Measurements from ENCODE around the gene L2HGDH. TPM values are rescaled to one million over a fixed set of nuclear protein-coding genes. Genes with fewer than 3 reads are reported as not detected.

The L2HGDH gene
- total and polyA plus RNA-seq, 9 of the 15 experiments (the other 6 are each of a cell fraction or from before 2014, with no cell fraction given), result 1.7 to 16.1 (median 10.5) TPM

DNA sequence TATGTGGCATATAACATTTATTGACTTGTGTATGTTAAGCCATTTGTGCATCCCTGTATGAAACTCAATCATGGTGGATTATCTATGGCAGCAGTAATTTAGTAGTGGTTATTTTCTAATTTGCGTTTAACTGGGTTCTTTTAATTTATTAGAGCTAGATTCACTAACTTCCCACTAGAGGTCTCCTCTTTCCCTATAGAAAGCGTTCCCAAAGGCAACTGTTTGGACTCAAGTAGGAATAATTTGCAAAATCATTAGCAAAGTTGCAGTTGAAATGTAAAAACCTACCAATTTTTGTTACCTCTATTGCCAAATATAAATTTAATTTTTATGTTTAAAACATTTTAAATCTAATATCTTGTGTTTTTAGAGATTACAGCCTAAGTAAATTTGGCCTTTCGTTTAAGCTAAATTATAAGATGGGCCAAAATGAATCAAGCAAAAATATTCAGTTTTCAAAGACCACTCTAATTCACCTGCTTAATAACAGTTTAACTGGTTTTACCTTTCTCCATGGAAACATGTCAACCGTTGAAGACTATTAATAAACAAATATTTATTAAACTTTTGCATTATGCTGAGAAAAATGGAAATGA, 6.1 kb upstream of the L2HGDH start:
- Histone ChIP-seq H3K4me1 (replicated peaks in 1 of 2; ENCODE audit: control insufficient read depth in 2 of 2, insufficient read depth in 2 of 2, low read length in 2 of 2) (peaks cover 0 to 11% of the 10 kb centered on the region in 2 experiments; a peak in 3 of 5 replicates), H3K79me2 (ENCODE audit: control insufficient read depth, insufficient read depth, low read length) (peaks cover 25% of the 10 kb centered on the region), H3K9me1 (ENCODE audit: control insufficient read depth, insufficient read depth, low read length) (no peaks in the 10 kb centered on the region), H3K27me3 (ENCODE audit: control insufficient read depth in 2 of 2, insufficient read depth in 2 of 2, low read length in 2 of 2) (no peaks in the 10 kb centered on the region), H3K4me3 (no peak overlapping the region), H3K4me2 (ENCODE audit: insufficient read depth, low read length) (no peak overlapping the region), H2AFZ (ENCODE audit: low read depth, low read length) (no peak overlapping the region), H3K36me3 (ENCODE audit: control insufficient read depth, insufficient read depth, low read length) (peaks cover 7% of the 10 kb centered on the region; the same call in 1 of the 3 replicates), H3K9ac (ENCODE audit: insufficient read depth in 1 of 2, low read depth in 2 of 2, low read length in 2 of 2) (no peak overlapping the region), H3K9me3 (replicated peaks; ENCODE audit: control insufficient read depth, insufficient read depth, low read depth, low read length) (peaks cover 6% of the 10 kb centered on the region; the same call in 1 of the 2 replicates), H4K20me1 (replicated peaks; ENCODE audit: control insufficient read depth, insufficient read depth, low read length) (no peaks in the 10 kb centered on the region), H3K27ac (ENCODE audit: extremely low read depth, low read depth, low read length) (no peak overlapping the region)
- ATAC-seq, result no peak
- WGBS (ENCODE audit: insufficient coverage, low coverage, missing lambda C conversion rate), result 30% methylated on average over 4 of the region's 4 CpGs
- no TSS peak for BruUV-seq (replicated peaks)
- peak in 2 of 4 experiments; percentile 13 to 24 for DNase-seq (ENCODE audit: extremely low read depth in 1 of 4, low spot score in 3 of 4)
- CTCF ChIA-PET (ENCODE audit: low intra/inter-chr PET ratio), result interaction anchor here (0.8 to 1.7 kb wide), 2 partner anchors 215 to 459 kb away, joined by 4 to 18 read pairs; partner anchors contain the start of gene MAP4K5
- POLR2A ChIA-PET, result interaction anchor here (0.6 to 1.2 kb wide), 2 partner anchors 16 to 215 kb away, joined by 3 to 4 read pairs; no protein-coding TSS in a partner anchor
- in situ Hi-C loops (cut with MboI), result no loop called here
- FAIRE-seq, result no peak
- intact Hi-C loops (cut with micrococcal nuclease), result no loop called here
- TF ChIP-seq REST (IDR thresholded peaks at IDR 0.05; ENCODE audit: borderline replicate concordance) (peak; percentile 22; the same call in 1 of the 2 replicates), REST (CRISPR knock-in tag; IDR thresholded peaks at IDR 0.05; ENCODE audit: low read depth) (no peak), KLF16 (IDR thresholded peaks at IDR 0.05) (no peak), PHF20 (IDR thresholded peaks at IDR 0.05; ENCODE audit: partially characterized antibody) (no peak), PYGO2 (tag; IDR thresholded peaks at IDR 0.05) (no peak), TRIM28 (IDR thresholded peaks at IDR 0.05) (no peak), MXI1 (IDR thresholded peaks at IDR 0.05; ENCODE audit: low read depth, low read length) (no peak), PCBP1 (IDR thresholded peaks at IDR 0.05; ENCODE audit: low read depth, low read length, poor library complexity, severe bottlenecking) (no peak), NFRKB (IDR thresholded peaks at IDR 0.05; ENCODE audit: low read depth) (no peak), ZNF583 (CRISPR knock-in tag; IDR thresholded peaks at IDR 0.05) (no peak), RAD21 (CRISPR knock-in tag; conservative IDR thresholded peaks at IDR 0.05 in 1 of 2, IDR thresholded peaks at IDR 0.05 in 1 of 2) (peak; percentile 48 to 54), BMI1 (IDR thresholded peaks at IDR 0.05; ENCODE audit: low read length) (no peak), DACH1 (IDR thresholded peaks at IDR 0.05; ENCODE audit: partially characterized antibody) (no peak), BACH1 (tag; IDR thresholded peaks at IDR 0.05) (no peak)
- TF ChIP-seq, protein P1, sequence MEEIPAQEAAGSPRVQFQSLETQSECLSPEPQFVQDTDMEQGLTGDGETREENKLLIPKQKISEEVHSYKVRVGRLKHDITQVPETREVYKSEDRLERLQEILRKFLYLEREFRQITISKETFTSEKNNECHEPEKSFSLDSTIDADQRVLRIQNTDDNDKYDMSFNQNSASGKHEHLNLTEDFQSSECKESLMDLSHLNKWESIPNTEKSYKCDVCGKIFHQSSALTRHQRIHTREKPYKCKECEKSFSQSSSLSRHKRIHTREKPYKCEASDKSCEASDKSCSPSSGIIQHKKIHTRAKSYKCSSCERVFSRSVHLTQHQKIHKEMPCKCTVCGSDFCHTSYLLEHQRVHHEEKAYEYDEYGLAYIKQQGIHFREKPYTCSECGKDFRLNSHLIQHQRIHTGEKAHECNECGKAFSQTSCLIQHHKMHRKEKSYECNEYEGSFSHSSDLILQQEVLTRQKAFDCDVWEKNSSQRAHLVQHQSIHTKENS (CRISPR knock-in tag; IDR thresholded peaks at IDR 0.05), result no peak
